Measurements from ENCODE around the gene AKT1. TPM values are rescaled to one million over a fixed set of nuclear protein-coding genes. Genes with fewer than 3 reads are reported as not detected.
A peak's percentile ranks its signal among the peaks of the same experiment; 100 is the strongest.
"Not testable (repeated sequence)": the region's sequence is repeated elsewhere in the genome, so short reads cannot be mapped to it uniquely, and the experiment has no call there.

Gene AKT1
- total and polyA plus RNA-seq, 5 donors: 101 to 154 (median 125) TPM

DNA sequence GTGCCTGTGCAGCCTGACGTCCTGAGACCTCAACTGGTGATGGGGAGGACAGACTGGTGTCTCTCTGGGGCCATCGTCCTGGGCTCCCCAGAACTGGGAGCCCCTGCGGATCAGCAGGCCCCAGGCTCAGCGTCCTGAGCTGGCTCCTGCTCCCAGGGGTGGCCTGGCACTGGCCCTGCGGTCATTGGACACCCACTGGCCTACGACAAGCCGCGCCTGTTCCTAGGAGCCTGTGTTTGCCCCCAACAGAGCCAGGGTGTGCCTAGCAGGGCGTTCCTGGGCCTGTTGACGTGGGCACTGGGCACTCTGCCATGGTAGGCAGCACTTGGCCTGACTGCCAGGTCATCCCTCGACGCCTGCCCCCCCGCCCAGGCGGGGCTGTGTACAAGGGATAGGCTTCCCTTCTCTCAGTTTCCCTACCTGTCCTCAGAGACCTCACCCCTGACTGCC, 63.2 kb downstream of the AKT1 start:
- DNase-seq (peak; percentile 82 to 92 (median 91)), ATAC-seq (peak; percentile 42 to 55)
- Histone ChIP-seq H3K9me3 (ENCODE audit: control insufficient read depth, low read length) (no peaks in the 10 kb centered on the region), H3K27ac (ENCODE audit: low read length) (peak overlapping the region; percentile 79), H3K4me1 (ENCODE audit: control insufficient read depth, insufficient read depth, low read length) (peaks cover 25% of the 10 kb centered on the region), H3K27me3 (ENCODE audit: control insufficient read depth, insufficient read depth) (no peaks in the 10 kb centered on the region), H3K4me3 (ENCODE audit: low read length) (no peak overlapping the region)
- intact Hi-C loops (cut with DNase I): no loop called here
- WGBS: 63% methylated on average over 14 of the region's 14 CpGs

DNA sequence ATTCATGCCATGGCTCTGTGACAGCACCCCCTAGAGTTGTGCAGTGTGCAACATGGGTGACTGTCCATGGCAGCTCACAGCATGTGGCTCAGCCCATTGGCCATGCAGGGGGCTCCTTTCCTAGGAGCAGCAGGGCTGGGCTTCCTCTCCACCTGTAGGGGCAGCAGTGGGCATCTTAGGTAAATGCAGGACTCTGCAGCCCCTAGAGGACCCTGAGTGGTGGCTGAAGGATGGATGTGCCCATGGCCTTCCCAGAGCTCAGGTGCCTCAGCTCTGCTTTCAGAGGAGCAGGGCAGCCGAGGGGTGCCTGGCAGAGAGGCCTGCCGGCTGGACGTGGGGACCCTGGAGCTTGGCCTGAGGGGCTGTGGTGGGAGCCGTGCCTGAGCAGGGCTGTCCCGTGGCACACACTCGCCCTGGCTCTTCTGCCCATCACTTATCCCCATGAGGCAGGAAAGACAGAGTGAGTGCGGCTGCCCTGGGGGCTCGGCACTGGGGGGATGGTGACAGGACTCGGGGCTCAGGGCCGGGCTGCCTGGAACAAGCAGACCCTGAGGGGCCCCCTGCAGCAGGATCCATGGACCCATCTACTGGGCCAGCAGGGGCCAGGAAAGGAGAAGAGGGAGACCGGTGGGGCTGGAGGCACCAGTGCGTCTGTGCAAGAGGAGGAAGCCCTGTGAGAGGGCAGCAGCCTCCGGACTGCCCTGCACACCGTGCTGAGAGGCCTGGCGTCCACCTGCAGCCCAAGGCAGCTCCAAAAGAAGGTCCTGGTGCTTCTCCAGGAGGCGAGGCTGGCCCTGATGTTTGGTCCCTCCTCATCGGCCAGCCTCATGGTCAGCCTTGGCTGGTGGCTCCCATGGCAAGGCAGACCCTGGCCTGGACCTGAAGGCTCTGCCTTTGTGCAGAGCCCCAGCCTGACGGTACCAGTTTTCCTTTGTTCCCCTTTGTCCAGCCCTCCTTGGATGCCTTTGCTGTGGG, 63.9 kb downstream of the AKT1 start:
- DNase-seq (no peak), ATAC-seq (no peak)
- 83% methylated on average over 18 of the region's 18 CpGs for WGBS
- peak overlapping the region; percentile 79 for H3K27ac ChIP-seq (ENCODE audit: low read length)
- no peaks in the 10 kb centered on the region for H3K27me3 ChIP-seq (ENCODE audit: control insufficient read depth, insufficient read depth)
- peaks cover 25% of the 10 kb centered on the region for H3K4me1 ChIP-seq (ENCODE audit: control insufficient read depth, insufficient read depth, low read length)
- H3K9me3 ChIP-seq (ENCODE audit: control insufficient read depth, low read length): no peaks in the 10 kb centered on the region
- intact Hi-C loops (cut with DNase I): no loop called here
- no peak overlapping the region for H3K4me3 ChIP-seq (ENCODE audit: low read length)

DNA sequence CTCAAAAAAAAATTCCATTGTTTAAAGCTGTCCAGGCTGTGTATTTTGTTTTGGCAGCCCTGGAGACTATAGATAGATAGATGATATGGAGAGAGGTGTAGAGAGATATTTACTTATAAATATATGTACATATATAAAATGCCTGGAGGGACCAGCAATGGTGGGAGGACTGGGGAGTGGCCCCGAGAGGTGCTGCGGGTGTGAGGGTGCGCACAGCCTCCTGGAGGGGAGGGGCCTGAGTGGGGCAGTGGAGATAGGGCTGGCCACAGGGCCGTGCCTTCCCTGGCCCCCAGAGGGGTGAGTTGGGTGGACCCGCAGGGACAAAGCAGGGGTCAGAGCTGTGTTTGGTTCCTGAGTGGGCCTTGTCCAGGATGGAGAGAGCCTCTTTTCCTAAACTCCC, 65.1 kb downstream of the AKT1 start:
- WGBS: 75% methylated on average over 5 of the region's 5 CpGs
- peaks cover 19% of the 10 kb centered on the region for H3K4me1 ChIP-seq (ENCODE audit: control insufficient read depth, insufficient read depth, low read length)

DNA sequence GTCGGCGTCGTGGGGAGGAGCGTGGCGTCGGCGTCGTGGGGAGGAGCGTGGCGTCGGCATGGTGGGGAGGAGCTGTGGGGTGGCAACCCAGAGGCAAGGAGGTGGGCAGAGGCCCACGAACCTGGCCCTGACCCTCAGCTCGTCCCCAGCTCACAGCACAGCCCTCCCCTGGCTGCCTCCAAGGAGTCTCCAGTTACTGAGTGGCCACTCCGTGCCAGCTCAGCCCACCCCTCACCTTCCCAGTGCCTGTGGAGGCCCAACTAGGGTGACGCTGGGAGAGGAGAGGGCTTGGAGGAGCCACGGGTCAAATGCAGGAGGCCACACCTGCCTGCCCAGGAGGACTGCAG, 65.7 kb downstream of the AKT1 start:
- intact Hi-C loops (cut with DNase I): no loop called here
- Histone ChIP-seq H3K4me3 (ENCODE audit: low read length) (no peak overlapping the region), H3K27me3 (ENCODE audit: control insufficient read depth, insufficient read depth) (no peaks in the 10 kb centered on the region), H3K27ac (ENCODE audit: low read length) (no peak overlapping the region), H3K4me1 (ENCODE audit: control insufficient read depth, insufficient read depth, low read length) (peaks cover 12% of the 10 kb centered on the region), H3K9me3 (ENCODE audit: control insufficient read depth, low read length) (no peaks in the 10 kb centered on the region)
- 87% methylated on average over 16 of the region's 16 CpGs for WGBS
- no peak for DNase-seq
- ATAC-seq: no peak

More for the DNA sequence above, 65.1 kb downstream of the AKT1 start:
- ATAC-seq: no peak
- no peaks in the 10 kb centered on the region for H3K9me3 ChIP-seq (ENCODE audit: control insufficient read depth, low read length)
- no peak overlapping the region for H3K27ac ChIP-seq (ENCODE audit: low read length)
- no peak for DNase-seq
- no peak overlapping the region for H3K4me3 ChIP-seq (ENCODE audit: low read length)
- no peaks in the 10 kb centered on the region for H3K27me3 ChIP-seq (ENCODE audit: control insufficient read depth, insufficient read depth)
- intact Hi-C loops (cut with DNase I): no loop called here

DNA sequence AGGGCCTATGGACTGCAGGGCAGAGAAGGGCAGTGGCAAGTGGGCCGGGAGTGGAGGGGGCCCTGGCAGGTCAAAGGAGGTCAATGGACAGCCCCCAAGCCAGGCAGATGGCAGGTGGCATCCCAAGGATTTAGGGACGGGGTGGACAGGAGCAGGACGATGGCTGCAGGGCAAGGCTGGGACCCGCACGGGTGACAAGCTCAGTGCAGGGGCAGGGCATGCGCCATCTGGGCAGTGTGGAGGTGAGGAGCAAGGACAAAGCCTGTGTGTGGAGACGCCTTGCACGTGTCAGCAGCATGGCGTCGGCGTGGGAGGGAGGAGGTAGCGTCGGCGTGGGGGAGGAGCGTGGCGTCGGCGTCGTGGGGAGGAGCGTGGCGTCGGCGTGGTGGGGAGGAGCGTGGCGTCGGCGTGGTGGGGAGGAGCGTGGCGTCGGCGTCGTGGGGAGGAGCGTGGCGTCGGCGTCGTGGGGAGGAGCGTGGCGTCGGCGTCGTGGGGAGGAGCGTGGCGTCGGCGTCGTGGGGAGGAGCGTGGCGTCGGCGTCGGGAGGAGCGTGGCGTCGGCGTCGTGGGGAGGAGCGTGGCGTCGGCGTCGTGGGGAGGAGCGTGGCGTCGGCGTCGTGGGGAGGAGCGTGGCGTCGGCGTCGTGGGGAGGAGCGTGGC, 66.2 kb downstream of the AKT1 start:
- intact Hi-C loops (cut with DNase I); ATAC-seq; H3K27me3 ChIP-seq (ENCODE audit: control insufficient read depth, insufficient read depth); H3K4me3 ChIP-seq (ENCODE audit: low read length); H3K27ac ChIP-seq (ENCODE audit: low read length); H3K9me3 ChIP-seq (ENCODE audit: control insufficient read depth, low read length); DNase-seq: not testable (repeated sequence)
- 97% methylated on average over 61 of the region's 73 CpGs for WGBS
- H3K4me1 ChIP-seq (ENCODE audit: control insufficient read depth, insufficient read depth, low read length): peaks cover 12% of the 10 kb centered on the region

DNA sequence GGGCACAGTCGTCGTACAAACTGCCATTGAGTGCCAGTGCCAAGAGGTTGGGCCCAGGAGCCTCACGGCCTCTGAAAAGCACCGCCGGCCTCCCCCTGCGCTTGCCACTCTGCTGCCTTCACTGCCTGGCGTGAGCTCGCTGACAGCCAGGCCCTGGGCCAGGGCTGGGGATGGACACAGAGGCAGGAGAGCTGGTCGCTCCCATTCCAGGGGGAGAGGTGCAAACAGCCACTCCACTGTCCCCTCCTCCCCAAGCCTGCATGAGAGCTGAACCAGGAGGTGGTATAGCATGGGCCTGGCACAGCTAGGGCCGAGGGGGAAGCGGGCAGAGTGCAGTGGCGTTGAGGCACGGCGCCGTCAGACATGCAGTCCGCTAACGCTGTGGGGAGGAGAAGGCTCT, 66.9 kb downstream of the AKT1 start:
- no peaks in the 10 kb centered on the region for H3K27me3 ChIP-seq (ENCODE audit: control insufficient read depth, insufficient read depth)
- no peak overlapping the region for H3K27ac ChIP-seq (ENCODE audit: low read length)
- intact Hi-C loops (cut with DNase I): no loop called here
- DNase-seq: no peak
- H3K4me1 ChIP-seq (ENCODE audit: control insufficient read depth, insufficient read depth, low read length): peaks cover 6% of the 10 kb centered on the region
- WGBS: 85% methylated on average over 17 of the region's 17 CpGs
- no peak for ATAC-seq
- no peaks in the 10 kb centered on the region for H3K9me3 ChIP-seq (ENCODE audit: control insufficient read depth, low read length)
- no peak overlapping the region for H3K4me3 ChIP-seq (ENCODE audit: low read length)

DNA sequence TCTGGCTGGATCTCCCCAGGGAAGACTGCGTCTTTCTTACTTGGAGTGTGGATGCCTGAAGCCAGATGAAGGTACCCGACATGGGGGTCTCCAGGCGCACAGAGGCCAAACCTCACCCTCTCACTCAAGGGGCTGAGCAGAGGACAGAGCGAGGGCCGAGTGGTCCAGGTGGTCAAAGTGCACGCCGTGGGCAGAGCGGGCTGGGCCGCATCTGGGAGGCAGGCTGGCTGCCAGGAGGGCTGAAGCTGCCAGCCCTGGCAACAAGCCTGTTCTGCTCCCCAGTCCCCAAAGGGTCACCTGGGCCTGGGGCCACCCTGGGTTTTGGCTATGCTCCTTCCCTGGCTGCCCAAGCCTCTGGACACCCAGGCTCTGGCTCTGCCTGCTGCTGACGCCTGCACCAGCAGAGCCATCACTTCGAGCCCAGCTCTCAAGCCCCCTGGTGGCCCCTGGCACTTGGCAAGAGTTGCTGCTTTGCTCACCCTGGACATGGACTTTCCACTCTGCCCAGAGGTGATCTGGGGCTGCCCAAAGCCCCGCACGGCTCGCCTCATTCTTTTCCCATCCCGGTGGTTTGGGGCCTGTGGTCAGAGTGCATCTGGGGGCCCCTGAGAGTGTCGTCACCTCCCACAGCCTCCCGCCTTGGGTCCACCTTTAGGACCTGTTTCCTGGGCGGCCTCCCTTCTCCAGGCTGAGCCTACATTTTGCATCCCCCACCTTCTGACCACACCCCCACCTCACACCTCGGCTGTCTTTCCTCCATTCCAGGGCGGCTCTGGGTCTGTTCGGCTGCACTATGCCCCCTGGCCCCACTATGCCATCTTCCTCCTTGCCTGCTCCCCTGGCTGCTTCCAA, 68.7 kb downstream of the AKT1 start:
- DNase-seq (no peak), ATAC-seq (no peak)
- H3K4me3 ChIP-seq (ENCODE audit: low read length): no peak overlapping the region
- intact Hi-C loops (cut with DNase I): no loop called here
- no peaks in the 10 kb centered on the region for H3K9me3 ChIP-seq (ENCODE audit: control insufficient read depth, low read length)
- H3K4me1 ChIP-seq (ENCODE audit: control insufficient read depth, insufficient read depth, low read length): peaks cover under 1% of the 10 kb centered on the region
- WGBS: 65% methylated on average over 21 of the region's 21 CpGs
- peak overlapping the region; percentile 89 for H3K27ac ChIP-seq (ENCODE audit: low read length)
- H3K27me3 ChIP-seq (ENCODE audit: control insufficient read depth, insufficient read depth): no peaks in the 10 kb centered on the region

DNA sequence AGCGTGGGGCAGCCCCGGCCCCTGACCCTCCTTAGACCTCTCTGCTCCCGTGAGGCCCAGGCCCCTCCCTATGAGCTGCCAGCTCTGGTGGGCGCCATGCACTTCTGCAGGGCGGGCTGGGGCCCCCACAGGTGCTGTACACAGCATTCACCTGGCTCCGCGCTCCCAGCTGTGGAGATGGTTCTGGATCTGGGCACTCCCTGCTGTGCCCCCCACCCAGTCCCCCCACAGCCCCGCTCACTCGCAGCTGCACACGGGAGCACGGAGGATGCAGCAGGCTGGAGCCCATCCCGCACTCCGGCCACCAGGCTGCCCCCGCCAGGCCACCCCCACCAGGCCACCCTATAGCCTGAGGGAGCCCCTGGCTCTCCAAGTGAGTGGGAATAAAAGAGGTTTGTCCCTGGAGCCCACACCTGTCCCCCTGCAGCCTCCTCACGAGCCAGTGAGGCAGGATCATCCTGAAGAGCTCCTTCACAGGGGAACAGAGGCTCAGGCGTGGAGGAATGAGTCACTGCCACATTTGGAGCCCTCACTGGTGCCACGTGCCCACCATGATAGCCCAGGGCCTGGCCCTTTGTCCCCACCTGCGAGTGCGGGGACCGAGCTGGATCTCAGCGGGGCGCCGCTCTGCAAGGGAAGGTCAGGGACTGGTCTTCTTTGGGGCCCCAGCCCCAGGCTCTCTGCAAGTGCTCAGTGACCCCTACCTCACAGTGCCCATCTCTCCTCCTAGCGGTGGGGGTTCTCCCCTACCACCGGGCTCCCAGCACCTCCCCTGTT, 69.6 kb downstream of the AKT1 start:
- no peaks in the 10 kb centered on the region for H3K4me1 ChIP-seq (ENCODE audit: control insufficient read depth, insufficient read depth, low read length)
- H3K4me3 ChIP-seq (ENCODE audit: low read length): no peak overlapping the region
- 68% methylated on average over 25 of the region's 25 CpGs for WGBS
- no peaks in the 10 kb centered on the region for H3K27me3 ChIP-seq (ENCODE audit: control insufficient read depth, insufficient read depth)
- H3K9me3 ChIP-seq (ENCODE audit: control insufficient read depth, low read length): no peaks in the 10 kb centered on the region
- DNase-seq (no peak), ATAC-seq (no peak)
- intact Hi-C loops (cut with DNase I): no loop called here
- peak overlapping the region; percentile 89 for H3K27ac ChIP-seq (ENCODE audit: low read length)

DNA sequence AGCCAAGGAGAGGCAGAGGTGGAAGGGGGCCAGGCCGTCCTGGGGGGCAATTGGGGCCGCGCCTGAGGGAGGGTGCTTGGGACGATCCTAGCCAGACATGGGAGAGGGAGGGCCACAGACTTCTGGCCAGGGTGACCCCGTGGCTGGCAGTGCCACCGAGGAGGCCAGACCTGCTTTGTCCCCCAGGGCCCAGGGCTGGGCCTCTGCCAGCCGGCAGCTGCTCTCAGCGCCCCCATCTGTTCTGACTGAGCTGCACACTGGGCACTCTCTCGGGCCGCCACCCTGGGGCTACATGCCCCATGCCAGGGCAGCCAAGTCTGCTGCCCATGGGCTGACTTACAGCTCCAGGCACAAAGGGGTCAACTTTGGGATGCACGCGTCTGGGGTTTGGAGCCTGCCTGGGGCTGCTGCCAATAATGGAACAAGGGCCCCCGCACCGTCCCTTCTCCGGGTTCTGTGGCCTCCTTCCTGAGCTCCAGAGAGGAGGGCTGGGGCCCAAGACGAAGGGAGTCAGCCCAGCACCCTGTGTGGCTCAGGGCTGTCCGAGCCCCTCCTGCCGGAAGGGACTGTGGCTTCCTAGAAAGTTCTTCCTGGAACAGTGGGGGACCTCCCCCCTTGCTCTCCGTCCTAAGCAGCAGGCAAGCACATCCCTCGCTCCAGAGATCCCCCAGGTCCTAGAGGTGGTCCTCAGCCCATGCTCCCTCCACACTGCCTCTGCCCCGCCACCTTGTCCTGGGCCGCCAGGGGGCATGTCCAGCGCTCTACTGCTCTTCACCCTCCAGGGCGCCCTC, 70.4 kb downstream of the AKT1 start:
- Histone ChIP-seq H3K4me3 (ENCODE audit: low read length) (peak overlapping the region; percentile 66), H3K27me3 (ENCODE audit: control insufficient read depth, insufficient read depth) (no peaks in the 10 kb centered on the region), H3K4me1 (ENCODE audit: control insufficient read depth, insufficient read depth, low read length) (no peaks in the 10 kb centered on the region), H3K9me3 (ENCODE audit: control insufficient read depth, low read length) (no peaks in the 10 kb centered on the region), H3K27ac (ENCODE audit: low read length) (peak overlapping the region; percentile 89)
- intact Hi-C loops (cut with DNase I): no loop called here
- WGBS: 20% methylated on average over 24 of the region's 24 CpGs
- ATAC-seq (peak; percentile 22 to 39), DNase-seq (peak; percentile 66 to 87 (median 84))
